PC-3 (cell line): ENCODE measurements around the gene CCDC91. TPM values are rescaled to one million over a fixed set of nuclear protein-coding genes. Genes with fewer than 3 reads are reported as not detected.

Experiments used
- ATAC-seq: fragments of 200-7000 bp; cut with Tn5 transposase; 2 replicates; pipeline ENCODE4 v1.9.1; 2020; ENCODE audit warnings: mild to moderate bottlenecking, moderate library complexity
- BruUV-seq: library from RNA; stranded (reverse); fragments of 400-500 nt; replicated peaks from 2 replicates; lab custom pipeline; 2021; lab: Mats Ljungman, UMichigan
- CTCF ChIA-PET: fragments of 300-600 bp; sonication (Branson Sonifier 250); formaldehyde crosslinking; loops from one replicate; lab custom pipeline; 2022; ENCODE audit warnings: antibody characterized with exemption; lab: Charles Lee
- POLR2A ChIA-PET: fragments of 300-600 bp; sonication (Branson Sonifier 250); formaldehyde crosslinking; loops from one replicate; lab custom pipeline; 2022; ENCODE audit warnings: antibody characterized with exemption; ENCODE audit not compliant: unreplicated experiment; lab: Charles Lee
- DNase-seq: peaks from one replicate; pipeline ENCODE4 v3.0.0-alpha.2; 2015
- H2AFZ ChIP-seq: fragments of 300-600 bp; sonication (generic); 2 replicates; pipeline ENCODE4 v1.6.0; 2016; ENCODE audit warnings: antibody characterized with exemption, low read length
- H3F3A ChIP-seq: fragments of 300-600 bp; sonication (generic); one replicate; pipeline ENCODE4 v1.6.0; 2017; ENCODE audit warnings: antibody characterized with exemption, low read length, control low read depth, mild to moderate bottlenecking; ENCODE audit not compliant: unreplicated experiment
- H3K27ac ChIP-seq: fragments of 300-600 bp; sonication (generic); 2 replicates; pipeline ENCODE4 v1.5.1; 2016; ENCODE audit warnings: mild to moderate bottlenecking, low read length
- H3K27me3 ChIP-seq: fragments of 300-600 bp; sonication (generic); 2 replicates; pipeline ENCODE4 v1.6.1; 2016; ENCODE audit warnings: low read length, mixed read lengths
- H3K36me3 ChIP-seq: fragments of 300-600 bp; sonication (generic); 2 replicates; pipeline ENCODE4 v1.6.1; 2016; ENCODE audit warnings: low read depth, mixed run types, low read length, mixed read lengths
- H3K4me1 ChIP-seq: fragments of 300-600 bp; sonication (generic); 2 replicates; pipeline ENCODE4 v1.5.1; 2016; ENCODE audit warnings: low read length; ENCODE audit not compliant: insufficient read depth
- H3K4me2 ChIP-seq: fragments of 300-600 bp; sonication (generic); 2 replicates; pipeline ENCODE4 v1.6.0; 2016; ENCODE audit warnings: low read length
- H3K4me3 ChIP-seq: fragments of 300-600 bp; sonication (generic); 2 replicates; pipeline ENCODE4 v1.5.1; 2016; ENCODE audit warnings: mild to moderate bottlenecking, low read length, mixed read lengths
- H3K79me2 ChIP-seq: fragments of 300-600 bp; sonication (generic); 2 replicates; pipeline ENCODE4 v1.6.1; 2017; ENCODE audit warnings: low read length, mixed read lengths
- H3K9ac ChIP-seq: fragments of 300-600 bp; sonication (generic); 2 replicates; pipeline ENCODE4 v1.6.0; 2016; ENCODE audit warnings: mild to moderate bottlenecking, low read length
- H3K9me2 ChIP-seq: fragments of 300-600 bp; sonication (generic); replicated peaks from 2 replicates; pipeline ENCODE4 v1.6.1; 2016; ENCODE audit warnings: mixed run types, low read length, mixed read lengths
- H3K9me3 ChIP-seq: fragments of 300-600 bp; sonication (generic); 2 replicates; pipeline ENCODE4 v1.6.1; 2016; ENCODE audit warnings: low read length, mixed read lengths
- H4K20me1 ChIP-seq: fragments of 300-600 bp; sonication (generic); 2 replicates; pipeline ENCODE4 v1.6.1; 2016; ENCODE audit warnings: low read length, mixed read lengths
- CTCF ChIP-seq: fragments of 300-600 bp; sonication (generic); conservative IDR thresholded peaks from 2 replicates; pipeline ENCODE4 v1.5.1; 2017; ENCODE audit warnings: antibody characterized with exemption, low read depth, mild to moderate bottlenecking, low read length
- EZH2 ChIP-seq: fragments of 300-600 bp; sonication (generic); IDR thresholded peaks from one replicate; pipeline ENCODE4 v1.6.1; 2017; ENCODE audit warnings: antibody characterized with exemption, mild to moderate bottlenecking, low read length; ENCODE audit not compliant: unreplicated experiment
- EZH2phosphoT487 ChIP-seq: fragments of 300-600 bp; sonication (generic); IDR thresholded peaks from 2 replicates; pipeline ENCODE4 v1.6.1; 2018; ENCODE audit warnings: mild to moderate bottlenecking, antibody characterized with exemption, low read length, borderline replicate concordance
- intact Hi-C: fragments of 100-400 bp; cut with micrococcal nuclease; formaldehyde crosslinking; loops from 2 replicates; pipeline ENCODE4 v1.9.0; 2023
- total RNA-seq: library from RNA; depleted of rRNA; stranded (reverse); fragments of >200 nt; gene quantifications from 2 replicates; pipeline ENCODE4 v1.2.3, GENCODE V29; 2014

CCDC91 gene
- total RNA-seq, 1 experiment from 2014 or later: 15.7 TPM

GRCh38 chr12:28215021-28215420 lies 24.8 kb downstream of the CCDC91 start:
- Histone ChIP-seq H3K79me2 (no peaks in the 10 kb centered on the region), H3K9ac (no peak overlapping the region), H3K9me2 (no peaks in the 10 kb centered on the region), H3K9me3 (peaks cover 16% of the 10 kb centered on the region), H3K27me3 (no peaks in the 10 kb centered on the region), H2AFZ (no peak overlapping the region), H3K4me1 (no peaks in the 10 kb centered on the region), H3K4me3 (no peak overlapping the region), H3F3A (no peaks in the 10 kb centered on the region), H4K20me1 (no peaks in the 10 kb centered on the region), H3K36me3 (peaks cover 28% of the 10 kb centered on the region), H3K27ac (no peak overlapping the region), H3K4me2 (no peak overlapping the region)
- POLR2A ChIA-PET: no interaction called here
- CTCF ChIA-PET: no interaction called here
- intact Hi-C loops: no loop called here
- no peak for DNase-seq
- TF ChIP-seq EZH2phosphoT487 (no peak), EZH2 (no peak), CTCF (no peak)
- BruUV-seq: no TSS peak
- ATAC-seq: no peak

- ChIA-PET CTCF (no interaction called here), POLR2A (no interaction called here)
- no peak overlapping the region for H3K27ac ChIP-seq
- H3K9me2 ChIP-seq: no peaks in the 10 kb centered on the region
- no peak overlapping the region for H2AFZ ChIP-seq
- H3K4me1 ChIP-seq: no peaks in the 10 kb centered on the region
- BruUV-seq: no TSS peak
- no peak overlapping the region for H3K9ac ChIP-seq
- no peak overlapping the region for H3K4me2 ChIP-seq
- no peak for TF ChIP-seq CTCF
- no peak for TF ChIP-seq EZH2
- TF ChIP-seq EZH2phosphoT487: no peak
- H3K27me3 ChIP-seq: no peaks in the 10 kb centered on the region
- DNase-seq: no peak
- H3K9me3 ChIP-seq: peaks cover 6% of the 10 kb centered on the region; the same call in 1 of the 2 replicates
- intact Hi-C loops: no loop called here
- ATAC-seq: no peak
- no peaks in the 10 kb centered on the region for H4K20me1 ChIP-seq
- H3K79me2 ChIP-seq: no peaks in the 10 kb centered on the region
- no peaks in the 10 kb centered on the region for H3F3A ChIP-seq
- no peak overlapping the region for H3K4me3 ChIP-seq
- H3K36me3 ChIP-seq: peaks cover 18% of the 10 kb centered on the region
Measured at GRCh38 chr12:28216016-28216415, 25.8 kb downstream of the CCDC91 start.

- H3K9ac ChIP-seq: no peak overlapping the region
- H3K4me2 ChIP-seq: no peak overlapping the region
- POLR2A ChIA-PET: no interaction called here
- H3K79me2 ChIP-seq: no peaks in the 10 kb centered on the region; the same call in 1 of the 2 replicates
- no peak overlapping the region for H3K4me3 ChIP-seq
- 0 out of 2 replicates have a peak, but pooled peaks cover 4% of the 10 kb centered on the region for H3K36me3 ChIP-seq
- TF ChIP-seq CTCF: no peak
- no peak for TF ChIP-seq EZH2phosphoT487
- TF ChIP-seq EZH2: no peak
- BruUV-seq: no TSS peak
- H2AFZ ChIP-seq: no peak overlapping the region
- DNase-seq: no peak
- no peak for ATAC-seq
- no peaks in the 10 kb centered on the region for H3K27me3 ChIP-seq
- H4K20me1 ChIP-seq: no peaks in the 10 kb centered on the region
- no peaks in the 10 kb centered on the region for H3K9me2 ChIP-seq
- CTCF ChIA-PET: no interaction called here
- no peak overlapping the region for H3K27ac ChIP-seq
- intact Hi-C loops: no loop called here
- no peaks in the 10 kb centered on the region for H3K9me3 ChIP-seq
- no peaks in the 10 kb centered on the region for H3F3A ChIP-seq
- no peaks in the 10 kb centered on the region for H3K4me1 ChIP-seq
Measured at GRCh38 chr12:28217805-28218204, 27.5 kb downstream of the CCDC91 start.
